HG03571 (cell line): Measurements from ENCODE around the gene SLC25A26.

ENCODE experiments used
- ATAC-seq: cut with Tn5 transposase; IDR thresholded peaks from one replicate; pipeline ENCODE4 v1.9.1; 2021; ENCODE audit not compliant: unreplicated experiment

Gene SLC25A26

DNA sequence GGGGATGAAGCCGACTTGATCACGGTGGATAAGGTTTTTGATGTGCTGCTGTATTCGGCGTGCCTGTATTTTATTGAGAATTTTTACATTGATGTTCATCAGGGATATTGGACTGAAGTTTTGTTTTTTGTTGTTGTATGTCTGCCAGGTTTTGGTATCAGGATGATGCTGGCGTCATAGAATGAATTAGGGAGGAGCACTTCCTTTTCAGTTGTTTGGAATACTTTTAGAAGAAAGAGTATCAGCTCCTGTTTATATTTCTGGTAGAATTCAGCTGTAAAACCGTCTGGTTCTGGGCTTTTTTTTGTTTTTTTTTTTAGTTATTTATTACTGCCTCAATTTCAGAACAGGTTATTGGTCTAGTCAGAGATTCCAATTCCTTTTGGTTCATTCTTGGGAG is 93.7 kb downstream of the SLC25A26 start:
- no peak for ATAC-seq

DNA sequence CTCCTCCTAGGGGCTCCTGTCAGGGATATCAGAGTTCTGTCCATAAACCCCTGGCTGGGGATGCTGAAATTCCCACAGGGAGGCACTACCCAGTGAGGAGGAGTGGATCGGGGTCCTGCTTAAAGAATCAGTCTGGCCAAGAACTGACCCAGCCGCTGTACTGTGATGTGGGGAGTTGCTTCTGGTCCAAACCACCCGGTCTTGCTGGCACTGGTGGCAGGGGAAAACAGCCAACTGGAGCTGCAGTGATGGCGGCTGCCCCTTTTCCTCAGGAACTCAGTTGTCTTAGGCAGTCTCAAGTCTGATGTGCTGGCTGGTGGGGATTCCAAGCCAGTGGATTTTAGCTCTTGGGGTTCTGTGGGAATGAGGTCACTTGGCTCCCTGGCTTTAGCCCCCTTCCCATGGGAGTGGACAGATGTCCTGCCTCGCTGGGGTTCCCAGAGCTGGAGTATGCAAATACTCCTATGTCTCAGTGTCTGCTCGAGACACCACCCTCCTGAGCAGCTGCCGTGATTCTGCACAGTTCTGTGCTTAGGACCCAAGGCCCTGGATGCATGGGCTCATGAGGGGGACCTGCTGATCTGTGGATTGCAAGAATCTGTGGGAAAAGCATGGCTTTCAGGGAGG is 97.1 kb downstream of the SLC25A26 start:
- no peak for ATAC-seq

DNA sequence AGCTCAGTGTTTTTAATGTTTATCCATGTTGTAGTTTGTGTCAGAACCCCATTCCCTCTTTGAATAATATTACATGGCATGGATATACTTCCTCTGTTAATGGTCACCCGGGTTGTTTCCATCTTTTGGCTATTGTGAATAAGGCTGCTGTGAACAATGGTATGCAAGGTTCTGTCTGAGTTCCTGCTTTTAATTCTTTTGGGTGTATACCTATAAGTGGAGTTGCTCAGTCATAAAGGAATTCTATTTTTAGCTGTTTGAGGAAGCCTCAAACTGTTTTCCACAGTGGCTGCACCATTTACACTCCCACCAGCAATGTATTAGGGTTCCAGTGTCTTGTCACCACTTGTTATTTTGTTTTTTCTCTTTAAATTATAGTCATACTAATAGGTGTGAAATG is 99.6 kb downstream of the SLC25A26 start:
- no peak for ATAC-seq

DNA sequence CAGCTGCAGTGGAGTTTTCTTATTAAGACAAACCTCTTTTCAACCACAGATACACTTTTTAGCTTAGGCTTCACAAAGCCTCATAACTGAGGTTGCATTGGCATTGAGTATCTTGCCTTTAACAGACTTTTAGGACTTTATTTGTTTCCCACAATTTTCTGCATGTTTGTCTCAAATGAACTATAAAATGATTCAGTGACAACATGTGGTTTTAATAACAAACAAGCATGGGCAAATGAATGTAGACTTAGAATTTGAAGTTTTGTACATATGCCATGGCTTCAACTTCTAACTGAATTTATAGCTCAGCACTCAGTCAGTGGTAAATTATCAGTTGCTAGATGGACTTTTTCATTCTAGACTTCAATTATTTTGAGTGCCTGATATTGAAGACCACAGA is 101.6 kb downstream of the SLC25A26 start:
- no peak for ATAC-seq

DNA sequence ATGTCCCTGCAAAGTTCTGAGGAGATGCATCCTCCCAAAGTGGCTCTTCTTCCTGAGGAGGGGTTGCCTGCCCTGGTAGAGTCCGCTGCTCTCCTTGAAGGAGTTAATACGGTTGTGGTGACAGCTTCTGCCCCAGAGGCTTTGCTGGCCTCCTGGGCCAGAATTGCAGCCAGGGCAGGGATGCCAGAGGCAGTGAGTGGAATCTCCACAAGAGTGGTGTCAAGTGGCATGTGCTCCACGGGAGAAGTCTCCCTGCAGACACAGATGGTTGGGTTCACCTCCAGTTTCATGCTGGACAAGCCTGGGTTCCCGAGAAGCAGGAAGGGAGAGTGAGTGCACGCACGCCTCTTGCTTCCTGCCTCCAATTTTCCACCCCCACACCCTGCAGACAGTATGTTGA is 105.5 kb downstream of the SLC25A26 start:
- no peak for ATAC-seq

DNA sequence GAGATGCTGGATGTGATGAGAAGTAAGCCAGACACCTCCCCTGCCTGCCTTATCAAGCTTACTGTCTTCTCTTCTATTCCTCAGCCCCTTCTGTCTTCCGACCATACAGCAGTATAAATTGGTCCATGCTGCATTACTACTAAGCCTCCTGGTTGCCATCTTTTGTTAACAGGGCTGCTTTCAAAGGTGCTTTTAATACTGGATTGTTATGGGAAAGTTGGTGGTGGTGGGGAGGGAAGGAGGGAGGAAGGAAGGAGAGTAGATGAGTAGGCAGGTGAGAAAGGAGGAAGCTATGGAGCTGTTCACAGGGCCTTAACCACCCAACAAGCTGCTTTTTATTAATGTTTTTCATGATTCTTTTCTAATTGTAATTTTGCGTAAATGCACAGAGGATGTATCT is 114.9 kb downstream of the SLC25A26 start:
- ATAC-seq = no peak

DNA sequence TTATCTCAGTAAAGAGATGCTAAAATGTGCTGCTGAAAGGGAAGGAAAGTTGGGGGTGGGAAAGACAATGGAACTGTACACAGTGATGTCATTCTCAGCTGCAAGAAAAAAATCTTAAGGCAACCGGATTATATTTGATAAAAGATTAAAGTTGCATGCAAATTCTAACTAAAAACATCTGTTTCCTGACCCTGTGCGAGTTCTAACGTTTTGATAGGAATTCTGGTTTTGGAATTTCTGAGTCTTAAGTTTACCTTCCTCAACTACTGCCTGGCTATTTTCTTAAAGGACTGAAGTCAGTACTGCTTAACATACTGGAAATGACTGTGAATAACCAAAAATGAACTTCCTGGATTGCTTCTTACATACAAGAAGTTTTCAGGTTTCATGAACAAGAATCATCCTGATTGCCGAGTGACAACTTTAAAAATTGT is 115.5 kb downstream of the SLC25A26 start:
- ATAC-seq = no peak

DNA sequence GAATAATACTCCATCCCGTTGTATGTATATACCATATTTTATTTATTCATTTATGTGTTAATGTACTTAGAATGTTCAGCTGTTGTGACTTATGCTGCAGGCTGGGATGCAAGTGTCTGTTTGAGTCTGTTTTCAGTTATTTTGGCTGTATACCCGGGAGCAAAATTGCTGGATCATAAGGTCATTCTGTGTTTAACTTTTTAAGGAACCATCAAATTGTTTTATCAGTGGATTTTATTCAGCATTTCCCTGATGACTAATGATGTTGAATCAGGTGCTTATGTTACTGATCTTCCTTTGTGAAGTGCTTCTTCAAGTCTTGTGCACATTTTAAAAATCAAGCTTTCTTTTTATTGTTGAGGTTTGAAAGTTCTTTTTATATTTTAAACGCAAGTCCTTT is 118.1 kb downstream of the SLC25A26 start:
- ATAC-seq = no peak

DNA sequence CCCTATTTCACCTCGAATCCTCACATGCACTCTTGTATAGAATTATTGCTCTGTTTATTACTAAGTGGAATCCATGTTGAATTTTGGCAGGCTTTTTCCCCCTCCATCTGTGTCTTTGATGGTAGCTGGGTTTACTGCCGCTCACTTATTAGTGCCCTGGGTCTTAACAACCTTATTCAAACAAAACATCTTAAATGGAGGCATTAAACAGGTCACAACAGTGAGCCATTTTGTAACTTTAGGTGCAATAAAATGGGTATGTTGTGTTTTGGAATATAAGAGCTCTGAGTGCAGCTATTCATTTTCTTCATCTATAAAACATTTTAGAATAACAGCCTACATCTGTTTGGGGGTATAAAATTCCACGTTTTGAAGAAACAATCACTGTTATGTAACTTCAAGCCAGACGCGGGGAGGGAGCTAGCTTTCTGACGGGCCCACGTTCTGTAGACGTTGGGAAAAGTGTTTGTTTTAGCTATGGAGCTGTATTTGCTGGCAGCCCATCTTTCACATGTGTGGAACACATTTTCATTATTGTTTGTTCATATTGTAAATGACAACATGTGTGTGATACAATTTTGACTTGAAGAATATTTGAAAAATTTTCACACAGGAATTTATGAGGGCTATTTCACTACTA is 122.0 kb downstream of the SLC25A26 start:
- ATAC-seq = no peak

DNA sequence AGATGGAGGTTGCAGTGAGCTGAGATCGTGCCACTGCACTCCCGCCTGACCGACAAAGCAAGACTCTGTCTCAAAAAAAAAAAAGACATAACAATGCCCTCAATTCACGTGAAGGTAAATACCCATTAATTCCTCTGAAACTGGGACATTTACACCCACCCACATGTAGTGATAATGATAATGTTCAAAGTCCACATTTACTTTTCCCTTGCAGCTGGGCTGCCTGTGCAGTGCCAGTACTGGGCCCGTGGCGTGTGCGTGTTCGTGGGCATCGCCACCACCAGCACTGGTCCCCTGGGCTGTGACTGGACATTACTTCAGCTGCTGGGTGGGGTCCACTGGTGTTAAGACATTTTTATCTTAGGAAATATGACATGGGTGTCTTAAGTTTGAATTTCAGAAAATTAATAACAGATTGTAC is 123.6 kb downstream of the SLC25A26 start:
- no peak for ATAC-seq

DNA sequence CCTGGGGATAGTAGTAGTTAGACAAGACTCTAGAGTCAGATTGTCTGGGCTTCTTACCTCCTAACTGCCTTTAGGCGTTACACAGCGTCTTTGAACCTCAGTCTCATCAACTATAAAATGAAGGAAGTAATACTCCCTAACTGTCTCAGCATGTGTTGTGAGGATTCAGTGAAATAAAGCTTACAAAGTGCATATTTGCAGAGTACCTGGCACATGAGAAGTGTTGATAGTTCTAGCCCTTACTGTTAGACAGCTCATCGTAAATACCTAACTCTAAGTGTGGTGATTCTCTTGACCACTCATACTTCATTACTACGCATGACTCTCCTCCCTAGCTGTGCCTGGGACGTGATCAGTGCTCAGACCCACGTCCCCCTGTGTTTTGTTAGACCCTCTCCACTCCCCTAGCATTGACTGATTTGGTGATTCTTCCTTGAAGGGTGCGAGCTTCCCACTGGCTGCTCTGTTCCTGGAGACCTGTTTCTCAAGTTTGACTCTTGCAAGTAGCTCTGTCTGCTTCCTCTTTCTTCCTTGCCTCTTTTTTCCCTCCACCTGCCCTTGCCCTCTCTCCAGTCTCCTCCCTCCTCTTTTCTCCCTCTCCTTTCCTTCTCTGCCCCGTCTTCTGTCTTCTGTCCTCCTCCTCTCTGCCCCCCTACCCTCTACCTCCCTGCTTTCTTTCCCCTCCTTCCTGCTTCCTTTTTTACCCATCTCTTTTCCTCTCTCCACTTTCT is 124.2 kb downstream of the SLC25A26 start:
- ATAC-seq = no peak

DNA sequence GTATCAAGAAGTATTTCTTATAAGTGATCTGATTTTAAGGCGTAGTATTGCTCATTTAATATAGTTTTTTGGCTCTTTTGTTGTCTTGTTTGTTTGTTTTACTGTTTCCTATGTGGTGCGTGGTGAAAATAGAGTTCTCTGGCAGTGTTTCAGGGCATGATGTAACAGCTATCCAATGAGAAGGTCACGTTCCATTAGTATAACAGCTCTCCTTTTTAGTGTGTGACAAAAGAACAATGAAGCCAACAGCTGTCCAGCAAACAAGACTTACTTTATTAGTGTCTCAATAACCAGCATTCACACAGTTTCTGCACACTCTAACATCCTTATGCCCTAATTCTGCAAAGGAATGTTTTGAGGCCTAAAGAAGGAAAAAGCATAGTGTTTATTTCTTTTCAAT is 127.9 kb downstream of the SLC25A26 start:
- no peak for ATAC-seq

DNA sequence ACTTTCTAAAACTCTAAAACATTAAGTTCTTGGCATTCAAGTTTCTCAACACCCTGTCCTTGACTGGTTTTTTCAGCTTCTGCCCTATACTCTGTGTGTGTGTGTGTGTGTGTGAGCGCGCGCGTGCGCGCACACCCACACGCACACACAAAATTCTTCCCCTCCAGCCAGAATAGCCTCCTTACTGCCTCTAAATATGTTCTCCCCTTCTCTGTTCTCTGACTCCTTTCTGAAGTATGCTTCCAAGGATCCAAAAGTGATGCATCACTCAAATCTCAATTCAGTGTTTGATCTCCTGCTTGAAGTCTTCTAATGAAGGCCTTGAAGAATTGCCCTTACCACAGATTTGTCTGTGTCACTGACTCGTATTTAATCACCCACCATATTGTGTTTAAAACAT is 129.8 kb downstream of the SLC25A26 start:
- ATAC-seq = no peak

DNA sequence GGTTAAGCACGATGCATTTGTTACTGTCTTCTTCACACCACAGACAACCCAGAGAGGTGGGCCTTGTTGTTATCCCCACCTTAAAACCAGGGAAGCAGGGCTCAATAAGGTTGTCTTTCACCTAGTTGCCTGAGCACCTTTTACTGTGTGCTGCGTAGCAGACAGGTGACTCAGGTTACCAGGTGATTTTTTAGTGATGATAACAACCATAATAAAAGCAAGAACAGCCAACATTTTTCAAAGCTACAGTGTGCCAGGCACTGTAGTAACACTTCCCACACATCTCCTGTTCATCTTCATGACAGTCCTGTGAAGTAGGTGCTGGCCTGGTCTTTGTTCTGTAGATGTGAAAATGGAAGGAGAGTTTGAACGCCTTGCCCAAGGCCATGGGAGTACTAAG is 132.2 kb downstream of the SLC25A26 start:
- ATAC-seq = no peak

DNA sequence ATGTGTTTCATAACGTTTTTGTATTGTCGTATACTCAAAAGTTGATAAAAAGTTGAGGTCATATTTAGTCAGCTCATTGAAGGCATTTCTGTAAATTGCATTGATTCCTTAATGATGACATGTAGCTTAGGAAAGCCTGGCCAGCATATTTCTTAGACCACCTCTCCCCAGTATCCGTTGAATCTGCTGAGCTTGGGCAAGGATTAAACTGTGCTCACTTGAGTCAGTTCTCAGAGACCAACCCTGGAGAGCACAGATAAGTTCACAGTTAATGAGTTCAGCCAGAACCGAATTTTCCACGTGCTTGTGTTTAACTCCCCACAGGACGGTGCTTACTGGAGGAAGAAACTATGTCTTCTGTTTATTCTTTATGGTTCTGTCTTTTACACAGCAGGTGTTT is 132.7 kb downstream of the SLC25A26 start:
- ATAC-seq = no peak

DNA sequence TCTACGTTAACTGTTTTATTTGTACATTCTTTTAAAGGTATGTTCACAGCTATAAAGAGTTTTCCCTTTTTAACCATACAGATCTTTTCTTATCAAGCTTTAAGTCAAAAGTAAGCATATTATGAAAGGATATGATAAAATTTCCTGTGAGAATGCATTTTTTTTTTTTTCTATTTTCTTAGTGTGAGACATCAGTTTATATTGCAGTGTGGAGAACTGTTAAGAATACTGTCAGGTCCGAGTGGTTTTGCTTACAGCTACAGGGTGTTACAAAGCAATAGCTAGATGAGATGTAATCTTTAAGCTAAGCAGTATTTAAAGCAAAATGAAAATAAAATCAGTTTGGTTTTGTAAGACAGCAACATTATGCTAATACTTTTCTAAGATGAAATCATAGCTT is 133.2 kb downstream of the SLC25A26 start:
- ATAC-seq = no peak

DNA sequence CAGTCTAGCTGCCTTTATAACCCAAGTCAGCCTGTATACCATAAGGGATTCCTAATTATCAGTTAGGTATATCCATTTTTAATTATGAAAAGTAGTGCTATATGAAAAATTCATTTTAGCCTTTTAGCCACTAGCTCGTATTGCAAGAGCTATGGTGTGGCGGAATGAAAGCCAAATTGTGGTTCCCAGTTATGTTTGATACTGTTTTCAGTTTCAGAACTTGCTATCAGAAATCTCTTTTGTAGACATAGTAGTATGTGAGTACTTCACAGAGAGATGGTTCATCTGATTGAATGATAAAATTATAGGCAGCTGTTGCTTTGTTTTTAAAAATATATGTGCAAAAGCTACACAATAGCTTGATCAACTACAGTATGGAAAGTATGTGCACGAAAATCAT is 134.6 kb downstream of the SLC25A26 start:
- ATAC-seq = no peak

DNA sequence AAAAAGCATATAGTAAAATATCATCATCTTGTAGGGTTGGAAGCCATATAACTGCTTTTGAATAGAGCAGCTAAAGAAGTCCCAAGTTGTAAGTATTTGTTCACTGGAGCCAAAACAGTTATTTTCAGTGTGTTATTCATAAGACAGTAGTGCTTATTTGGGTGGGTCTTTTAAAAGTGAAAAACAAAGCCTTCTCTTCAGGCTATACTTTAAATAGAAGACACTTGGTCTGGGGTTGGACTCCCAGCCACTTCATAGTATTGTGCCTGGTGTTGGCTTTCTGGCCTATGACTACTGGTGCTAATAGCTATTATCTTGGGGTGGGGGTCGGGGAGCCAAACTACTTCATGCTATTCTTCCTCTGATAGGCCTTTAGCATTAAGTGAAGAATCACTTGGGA is 135.2 kb downstream of the SLC25A26 start:
- no peak for ATAC-seq

DNA sequence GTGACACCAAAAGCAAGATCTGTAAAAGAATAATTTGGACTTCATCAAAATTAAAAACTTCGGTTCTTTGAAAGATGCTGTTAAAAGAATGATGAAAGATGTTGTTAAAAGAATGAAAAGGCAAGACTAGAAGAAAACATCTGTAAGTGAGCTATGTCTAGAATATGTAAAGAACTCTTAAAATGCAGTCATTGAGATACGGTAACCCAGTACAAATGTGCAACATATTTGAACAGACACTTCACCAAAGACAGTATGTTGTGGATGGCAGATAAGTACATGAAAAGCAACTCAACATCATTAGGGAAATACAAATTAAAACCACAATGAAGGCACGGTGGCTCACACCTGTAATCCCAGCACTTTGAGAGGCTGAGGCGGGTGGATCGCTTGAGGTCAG is 140.6 kb downstream of the SLC25A26 start:
- no peak for ATAC-seq

DNA sequence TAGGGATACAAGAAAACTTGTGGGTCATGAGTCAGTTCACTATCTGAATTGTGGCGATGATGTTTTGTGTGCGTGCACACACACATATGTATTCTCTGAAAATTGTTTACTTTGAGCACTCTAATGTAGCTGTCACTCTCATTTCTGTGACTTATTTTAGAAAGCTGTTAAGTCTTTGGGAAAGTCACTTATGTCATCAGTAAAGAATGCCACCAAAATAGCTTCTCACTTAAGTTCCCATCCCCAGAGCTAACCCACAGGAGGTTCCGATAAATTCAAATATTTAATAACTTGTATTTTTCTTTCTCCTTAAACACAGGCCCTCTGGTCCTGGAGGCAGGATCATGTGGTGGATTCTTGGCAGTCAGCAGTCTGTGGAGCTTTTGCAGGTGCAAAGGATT is 141.7 kb downstream of the SLC25A26 start:
- ATAC-seq = no peak

DNA sequence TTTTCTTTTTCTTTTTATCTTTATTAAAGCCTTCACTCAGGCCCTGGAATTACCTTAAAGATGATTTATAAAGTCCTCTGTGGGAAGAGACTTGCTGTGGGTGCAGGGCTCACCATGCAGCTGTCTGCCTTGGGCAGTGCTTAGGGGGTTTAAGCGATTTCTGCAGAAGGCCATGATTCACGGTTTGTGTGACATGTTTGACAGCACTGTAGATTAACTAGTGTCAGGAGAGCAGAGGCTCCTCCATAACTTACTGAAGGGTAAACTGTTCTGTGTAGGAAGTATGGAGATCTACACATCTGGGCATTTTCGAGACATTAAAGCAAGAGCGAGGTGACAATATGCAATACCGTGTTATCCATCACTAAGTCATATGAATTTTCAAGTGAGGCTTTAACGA is 142.3 kb downstream of the SLC25A26 start:
- ATAC-seq = no peak

DNA sequence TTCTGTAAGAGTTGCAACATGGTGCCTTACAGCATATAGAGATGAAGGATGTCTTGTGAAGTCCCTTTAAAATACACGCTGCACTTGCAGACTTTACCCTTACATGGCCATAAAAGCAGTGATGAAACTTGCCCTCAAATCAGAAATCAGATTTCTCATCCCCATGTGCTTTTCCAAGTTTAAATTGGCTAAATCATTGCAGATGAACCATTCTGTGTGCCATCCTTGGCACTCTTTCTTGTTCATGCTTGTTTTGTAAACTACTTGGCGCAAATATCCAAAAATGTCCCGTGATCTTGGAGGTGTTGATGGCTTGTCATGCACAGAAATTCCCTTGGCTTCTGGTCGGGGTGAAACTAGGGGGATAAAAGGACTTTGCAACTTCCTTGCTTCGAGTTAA is 144.3 kb downstream of the SLC25A26 start:
- no peak for ATAC-seq
